ENCODE data around the gene PMM1. TPM values are rescaled to one million over a fixed set of nuclear protein-coding genes. Genes with fewer than 3 reads are reported as not detected.

PMM1 gene
- polyA plus RNA-seq, 1 of the 3 experiments (the other 2 are of a cell fraction), result 46.4 TPM

DNA sequence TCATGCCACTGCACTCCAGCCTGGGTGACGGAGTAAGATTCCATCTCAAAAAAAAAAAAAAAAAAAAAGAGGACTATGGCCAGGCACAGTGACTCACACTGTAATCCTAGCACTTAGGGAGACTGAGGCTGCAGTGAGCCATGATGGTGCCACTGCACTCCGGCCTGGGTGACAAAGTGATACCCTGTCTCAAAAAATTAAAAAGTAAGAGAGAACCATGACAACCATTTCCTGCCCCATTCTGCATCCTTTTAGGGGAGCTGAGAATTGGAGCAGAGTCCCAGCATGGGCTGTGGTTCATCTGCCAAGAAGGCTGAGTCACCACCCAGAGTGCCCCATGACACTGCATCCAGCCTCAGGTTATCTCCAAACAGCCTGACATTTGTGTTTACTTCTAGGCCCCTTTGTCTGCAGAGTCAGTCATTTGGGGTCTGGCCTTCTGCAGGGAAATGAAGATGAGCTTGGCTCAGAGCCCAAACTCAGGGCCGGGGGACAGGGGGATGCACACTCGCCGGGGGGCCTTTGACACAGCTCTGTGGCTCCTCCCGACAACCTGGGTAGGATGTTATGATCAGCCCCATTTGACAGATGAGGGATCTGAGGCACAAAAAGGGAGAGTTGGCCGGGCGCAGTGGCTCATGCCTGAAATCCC lies 24.1 kb downstream of the PMM1 start (continued):
- TF ChIP-seq RAD21 (IDR thresholded peaks at IDR 0.05; ENCODE audit: low read length), result no peak
- TF ChIP-seq POLR2AphosphoS5 (IDR thresholded peaks at IDR 0.05; ENCODE audit: low read depth, low read length), result no peak
- TF ChIP-seq SMC3 (IDR thresholded peaks at IDR 0.05; ENCODE audit: low read depth, low read length), result no peak
- TF ChIP-seq, protein P1, sequence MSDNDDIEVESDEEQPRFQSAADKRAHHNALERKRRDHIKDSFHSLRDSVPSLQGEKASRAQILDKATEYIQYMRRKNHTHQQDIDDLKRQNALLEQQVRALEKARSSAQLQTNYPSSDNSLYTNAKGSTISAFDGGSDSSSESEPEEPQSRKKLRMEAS (IDR thresholded peaks at IDR 0.05; ENCODE audit: low read depth), result no peak
- TF ChIP-seq EZH2phosphoT487 (IDR thresholded peaks at IDR 0.05; ENCODE audit: borderline replicate concordance, low read depth), result no peak
- TF ChIP-seq FOSL2 (IDR thresholded peaks at IDR 0.05; ENCODE audit: borderline replicate concordance, low read depth), result peak; percentile 23; the same call in 1 of the 2 replicates
- TF ChIP-seq GATA2 (CRISPR knock-in tag; IDR thresholded peaks at IDR 0.05), result no peak
- TF ChIP-seq, protein P2, sequence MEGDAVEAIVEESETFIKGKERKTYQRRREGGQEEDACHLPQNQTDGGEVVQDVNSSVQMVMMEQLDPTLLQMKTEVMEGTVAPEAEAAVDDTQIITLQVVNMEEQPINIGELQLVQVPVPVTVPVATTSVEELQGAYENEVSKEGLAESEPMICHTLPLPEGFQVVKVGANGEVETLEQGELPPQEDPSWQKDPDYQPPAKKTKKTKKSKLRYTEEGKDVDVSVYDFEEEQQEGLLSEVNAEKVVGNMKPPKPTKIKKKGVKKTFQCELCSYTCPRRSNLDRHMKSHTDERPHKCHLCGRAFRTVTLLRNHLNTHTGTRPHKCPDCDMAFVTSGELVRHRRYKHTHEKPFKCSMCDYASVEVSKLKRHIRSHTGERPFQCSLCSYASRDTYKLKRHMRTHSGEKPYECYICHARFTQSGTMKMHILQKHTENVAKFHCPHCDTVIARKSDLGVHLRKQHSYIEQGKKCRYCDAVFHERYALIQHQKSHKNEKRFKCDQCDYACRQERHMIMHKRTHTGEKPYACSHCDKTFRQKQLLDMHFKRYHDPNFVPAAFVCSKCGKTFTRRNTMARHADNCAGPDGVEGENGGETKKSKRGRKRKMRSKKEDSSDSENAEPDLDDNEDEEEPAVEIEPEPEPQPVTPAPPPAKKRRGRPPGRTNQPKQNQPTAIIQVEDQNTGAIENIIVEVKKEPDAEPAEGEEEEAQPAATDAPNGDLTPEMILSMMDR (IDR thresholded peaks at IDR 0.05), result no peak
- no peak for TF ChIP-seq GABPA (IDR thresholded peaks at IDR 0.05; ENCODE audit: low read depth)
- TF ChIP-seq TCF12 (IDR thresholded peaks at IDR 0.05), result no peak
- TF ChIP-seq, protein P3, sequence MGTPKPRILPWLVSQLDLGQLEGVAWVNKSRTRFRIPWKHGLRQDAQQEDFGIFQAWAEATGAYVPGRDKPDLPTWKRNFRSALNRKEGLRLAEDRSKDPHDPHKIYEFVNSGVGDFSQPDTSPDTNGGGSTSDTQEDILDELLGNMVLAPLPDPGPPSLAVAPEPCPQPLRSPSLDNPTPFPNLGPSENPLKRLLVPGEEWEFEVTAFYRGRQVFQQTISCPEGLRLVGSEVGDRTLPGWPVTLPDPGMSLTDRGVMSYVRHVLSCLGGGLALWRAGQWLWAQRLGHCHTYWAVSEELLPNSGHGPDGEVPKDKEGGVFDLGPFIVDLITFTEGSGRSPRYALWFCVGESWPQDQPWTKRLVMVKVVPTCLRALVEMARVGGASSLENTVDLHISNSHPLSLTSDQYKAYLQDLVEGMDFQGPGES (IDR thresholded peaks at IDR 0.05; ENCODE audit: low read depth, low read length), result no peak
- TF ChIP-seq, protein P4, sequence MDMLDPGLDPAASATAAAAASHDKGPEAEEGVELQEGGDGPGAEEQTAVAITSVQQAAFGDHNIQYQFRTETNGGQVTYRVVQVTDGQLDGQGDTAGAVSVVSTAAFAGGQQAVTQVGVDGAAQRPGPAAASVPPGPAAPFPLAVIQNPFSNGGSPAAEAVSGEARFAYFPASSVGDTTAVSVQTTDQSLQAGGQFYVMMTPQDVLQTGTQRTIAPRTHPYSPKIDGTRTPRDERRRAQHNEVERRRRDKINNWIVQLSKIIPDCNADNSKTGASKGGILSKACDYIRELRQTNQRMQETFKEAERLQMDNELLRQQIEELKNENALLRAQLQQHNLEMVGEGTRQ (IDR thresholded peaks at IDR 0.05; ENCODE audit: borderline replicate concordance, low read depth, low read length), result no peak
- TF ChIP-seq JUND (IDR thresholded peaks at IDR 0.05), result peak; percentile 22; the same call in 1 of the 2 replicates
- TF ChIP-seq ELF1 (IDR thresholded peaks at IDR 0.05), result no peak
- TF ChIP-seq, protein P5, sequence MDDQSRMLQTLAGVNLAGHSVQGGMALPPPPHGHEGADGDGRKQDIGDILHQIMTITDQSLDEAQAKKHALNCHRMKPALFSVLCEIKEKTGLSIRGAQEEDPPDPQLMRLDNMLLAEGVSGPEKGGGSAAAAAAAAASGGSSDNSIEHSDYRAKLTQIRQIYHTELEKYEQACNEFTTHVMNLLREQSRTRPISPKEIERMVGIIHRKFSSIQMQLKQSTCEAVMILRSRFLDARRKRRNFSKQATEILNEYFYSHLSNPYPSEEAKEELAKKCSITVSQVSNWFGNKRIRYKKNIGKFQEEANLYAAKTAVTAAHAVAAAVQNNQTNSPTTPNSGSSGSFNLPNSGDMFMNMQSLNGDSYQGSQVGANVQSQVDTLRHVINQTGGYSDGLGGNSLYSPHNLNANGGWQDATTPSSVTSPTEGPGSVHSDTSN (IDR thresholded peaks at IDR 0.05), result no peak; the same call in 1 of the 2 replicates
- no peak for TF ChIP-seq RFX5 (IDR thresholded peaks at IDR 0.05; ENCODE audit: low read length)

DNA sequence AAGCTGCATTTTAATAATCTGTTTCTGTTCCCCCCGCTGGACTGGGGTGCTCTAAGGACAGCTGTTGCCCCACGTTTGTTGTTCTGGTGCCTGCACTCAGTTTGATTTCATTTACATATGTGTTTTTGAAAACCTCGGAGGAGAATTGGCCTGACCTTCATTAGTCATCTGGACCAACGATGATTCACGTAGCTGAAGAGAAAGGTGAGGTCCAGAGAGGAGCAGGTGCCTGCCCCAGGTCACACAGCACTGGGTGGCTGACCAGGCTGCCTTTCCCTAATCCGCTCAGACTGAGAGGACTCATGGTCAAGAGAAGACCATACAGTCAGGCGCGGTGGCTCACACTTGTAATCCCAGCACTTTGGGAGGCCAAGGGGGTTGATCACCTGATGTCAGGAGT lies 25.1 kb downstream of the PMM1 start:
- Histone ChIP-seq H3K9me3 (no peaks in the 10 kb centered on the region), H3K27me3 (ENCODE audit: insufficient read depth) (no peaks in the 10 kb centered on the region), H3K9me2 (no peaks in the 10 kb centered on the region), H3K9ac (no peak overlapping the region), H3F3A (replicated peaks; ENCODE audit: insufficient read depth) (peaks cover 17% of the 10 kb centered on the region), H3K4me2 (no peak overlapping the region), H3K4me1 (ENCODE audit: control insufficient read depth in 1 of 2, insufficient read depth in 2 of 2, low read depth in 1 of 2, low read length in 1 of 2) (peaks cover 0 to 35% of the 10 kb centered on the region in 2 experiments; a peak in 1 of 4 replicates), H3K27ac (ENCODE audit: low read depth in 2 of 2, low read length in 1 of 2) (peak overlapping the region in 1 of 2 experiments; percentile 77; a peak in 1 of 4 replicates), H4K20me1 (ENCODE audit: insufficient read depth) (no peaks in the 10 kb centered on the region), H2AFZ (ENCODE audit: low read depth) (no peak overlapping the region), H3K36me3 (replicated peaks in 1 of 2; ENCODE audit: control insufficient read depth in 1 of 2, insufficient read depth in 2 of 2, low read length in 1 of 2) (no peaks in the 10 kb centered on the region), H3K79me2 (ENCODE audit: insufficient read depth) (no peaks in the 10 kb centered on the region), H3K4me3 (ENCODE audit: low read depth in 2 of 2, low read length in 1 of 2) (no peak overlapping the region)
- 78% methylated on average over 8 of the region's 8 CpGs for WGBS (ENCODE audit: low lambda C conversion rate)
- ChIA-PET CTCF (no interaction called here), POLR2A (no interaction called here)
- DNase-seq, result no peak
- TF ChIP-seq, protein P1 (IDR thresholded peaks at IDR 0.05; ENCODE audit: low read depth), result no peak
- TF ChIP-seq TEAD4 (IDR thresholded peaks at IDR 0.05; ENCODE audit: borderline replicate concordance, insufficient read depth), result no peak
- TF ChIP-seq TAF1 (IDR thresholded peaks at IDR 0.05; ENCODE audit: borderline replicate concordance, low read depth, low read length), result no peak
- TF ChIP-seq MEF2A (IDR thresholded peaks at IDR 0.05; ENCODE audit: borderline replicate concordance, low read depth), result no peak
- TF ChIP-seq NFIC (IDR thresholded peaks at IDR 0.05; ENCODE audit: borderline replicate concordance), result no peak
- no peak for TF ChIP-seq JUND (IDR thresholded peaks at IDR 0.05)
- TF ChIP-seq FOXM1 (IDR thresholded peaks at IDR 0.05; ENCODE audit: low read depth), result no peak
- TF ChIP-seq EP300 (IDR thresholded peaks at IDR 0.05; ENCODE audit: borderline replicate concordance in 1 of 2, low read depth in 1 of 2, low read length in 1 of 2), result no peak
- TF ChIP-seq, protein P6, sequence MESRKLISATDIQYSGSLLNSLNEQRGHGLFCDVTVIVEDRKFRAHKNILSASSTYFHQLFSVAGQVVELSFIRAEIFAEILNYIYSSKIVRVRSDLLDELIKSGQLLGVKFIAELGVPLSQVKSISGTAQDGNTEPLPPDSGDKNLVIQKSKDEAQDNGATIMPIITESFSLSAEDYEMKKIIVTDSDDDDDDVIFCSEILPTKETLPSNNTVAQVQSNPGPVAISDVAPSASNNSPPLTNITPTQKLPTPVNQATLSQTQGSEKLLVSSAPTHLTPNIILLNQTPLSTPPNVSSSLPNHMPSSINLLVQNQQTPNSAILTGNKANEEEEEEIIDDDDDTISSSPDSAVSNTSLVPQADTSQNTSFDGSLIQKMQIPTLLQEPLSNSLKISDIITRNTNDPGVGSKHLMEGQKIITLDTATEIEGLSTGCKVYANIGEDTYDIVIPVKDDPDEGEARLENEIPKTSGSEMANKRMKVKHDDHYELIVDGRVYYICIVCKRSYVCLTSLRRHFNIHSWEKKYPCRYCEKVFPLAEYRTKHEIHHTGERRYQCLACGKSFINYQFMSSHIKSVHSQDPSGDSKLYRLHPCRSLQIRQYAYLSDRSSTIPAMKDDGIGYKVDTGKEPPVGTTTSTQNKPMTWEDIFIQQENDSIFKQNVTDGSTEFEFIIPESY (IDR thresholded peaks at IDR 0.05; ENCODE audit: borderline replicate concordance, low read depth), result no peak
- no peak for TF ChIP-seq RAD21 (IDR thresholded peaks at IDR 0.05; ENCODE audit: low read length)
- no peak for TF ChIP-seq ELF1 (IDR thresholded peaks at IDR 0.05)
- no peak for TF ChIP-seq NRF1 (IDR thresholded peaks at IDR 0.05; ENCODE audit: low read depth, low read length)
- TF ChIP-seq FOXJ3 (CRISPR knock-in tag; IDR thresholded peaks at IDR 0.05), result no peak

Measured in SK-N-SH (cell line).